CD4-positive, CD25-positive, alpha-beta regulatory T cell (primary cell): Measurements from ENCODE around the gene NPTXR. TPM values are rescaled to one million over a fixed set of nuclear protein-coding genes. Genes with fewer than 3 reads are reported as not detected.
A peak's percentile ranks its signal among the peaks of the same experiment; 100 is the strongest.

Source experiments
- ATAC-seq, 2 donors: fragments of 150-1000 bp; cut with Tn5 transposase; one replicate each; pipeline ENCODE4 v1.10.0; 2021; ENCODE audit warnings: low read depth in 2 of 2, moderate number of reproducible peaks in 2 of 2, moderate library complexity in 1 of 2
- DNase-seq, 3 donors: peaks; one replicate each; pipeline versions ENCODE4 v3.0.0 to v3.0.0-alpha.2; 2012 to 2022; ENCODE audit warnings: mixed read lengths in 1 of 3
- H3K27ac ChIP-seq: one replicate; pipeline ENCODE4 v1.7.0; 2013; ENCODE audit warnings: mild to moderate bottlenecking, low read length; ENCODE audit not compliant: insufficient read depth, poor library complexity, severe bottlenecking
- H3K27me3 ChIP-seq: one replicate; pipeline ENCODE4 v1.7.0; 2013; ENCODE audit warnings: low read length; ENCODE audit not compliant: control insufficient read depth, insufficient read depth
- H3K36me3 ChIP-seq: one replicate; pipeline ENCODE4 v1.7.0; 2013; ENCODE audit warnings: mild to moderate bottlenecking, low read length, moderate library complexity; ENCODE audit not compliant: control insufficient read depth, insufficient read depth
- H3K4me1 ChIP-seq: 2 replicates; pipeline ENCODE4 v1.7.0; 2013; ENCODE audit warnings: mild to moderate bottlenecking, low read length; ENCODE audit not compliant: insufficient read depth, control insufficient read depth, poor library complexity, severe bottlenecking
- H3K4me3 ChIP-seq: one replicate; pipeline ENCODE4 v1.7.0; 2013; ENCODE audit warnings: low read depth, mild to moderate bottlenecking, low read length, moderate library complexity
- H3K9me3 ChIP-seq, 2 experiments: 1 replicate in 1 of 2; 2 replicates in 1 of 2; pipeline ENCODE4 v1.7.0; 2013; ENCODE audit warnings: low read length in 2 of 2, mild to moderate bottlenecking in 1 of 2, moderate library complexity in 1 of 2; ENCODE audit not compliant: control insufficient read depth in 2 of 2
- H3K27ac Mint-ChIP-seq, 3 donors: one replicate each; pipeline ENCODE4 v1.8.0; 2020 to 2022; ENCODE audit warnings: mild to moderate bottlenecking in 3 of 3, mixed read lengths in 3 of 3, moderate library complexity in 2 of 3
- H3K27me3 Mint-ChIP-seq: one replicate; pipeline ENCODE4 v1.8.0; 2022; ENCODE audit warnings: mild to moderate bottlenecking, mixed read lengths
- H3K36me3 Mint-ChIP-seq: one replicate; pipeline ENCODE4 v1.8.0; 2020; ENCODE audit warnings: mixed read lengths
- H3K4me1 Mint-ChIP-seq, 4 donors: one replicate each; pipeline ENCODE4 v1.8.0; 2020 to 2022; ENCODE audit warnings: mixed read lengths in 4 of 4, mild to moderate bottlenecking in 1 of 4
- H3K4me3 Mint-ChIP-seq, 4 donors: one replicate each; pipeline ENCODE4 v1.8.0; 2020 to 2022; ENCODE audit warnings: mild to moderate bottlenecking in 4 of 4, mixed read lengths in 4 of 4, moderate library complexity in 3 of 4
- H3K9me3 Mint-ChIP-seq, 7 donors: one replicate each; pipeline ENCODE4 v1.8.0; 2020 to 2022; ENCODE audit warnings: mixed read lengths in 7 of 7, mild to moderate bottlenecking in 3 of 7, moderate library complexity in 2 of 7
- polyA plus RNA-seq, 4 donors: library from polyadenylated mRNA; unstranded; fragments of 300-500 nt; fragmentation: Illumina TruSeq; gene quantifications; one replicate each; pipeline ENCODE4 v1.2.3, GENCODE V29; 2021
- total RNA-seq: library from RNA; stranded (reverse); gene quantifications from one replicate; pipeline ENCODE4 v1.2.3, GENCODE V29; 2022

The NPTXR gene
- total and polyA plus RNA-seq, 5 donors from 2014 or later, result 0.32 to 1.3 (median 0.50) TPM; not detected in 1

DNA sequence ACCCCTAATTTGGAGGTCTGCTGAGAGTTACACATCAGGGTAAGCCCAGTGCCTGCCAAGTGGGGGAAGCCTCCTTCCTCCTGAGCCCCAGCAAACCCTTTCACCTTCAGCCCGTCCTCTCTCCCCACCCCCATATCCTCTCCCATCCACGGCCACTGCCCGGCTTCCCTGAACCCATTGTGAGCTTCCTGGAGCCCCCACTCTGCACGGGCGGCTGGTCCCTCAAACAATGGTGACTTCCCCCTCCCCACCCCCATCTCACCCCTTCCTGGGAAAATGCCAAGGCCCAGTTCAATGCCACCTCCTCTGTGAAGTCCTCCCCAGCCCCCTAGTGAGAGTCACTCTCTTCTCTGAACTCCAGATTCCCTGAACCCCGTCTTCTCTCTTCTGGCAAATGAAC is 67.7 kb downstream of the NPTXR start:
- H3K4me1 Mint-ChIP-seq, result peaks cover 0 to 3% (median 0%) of the 10 kb centered on the region in 4 donors
- H3K27ac ChIP-seq, result no peak overlapping the region
- ATAC-seq (no peak), DNase-seq (no peak)
- no peaks in the 10 kb centered on the region for H3K27me3 ChIP-seq
- no peaks in the 10 kb centered on the region for H3K27me3 Mint-ChIP-seq
- no peaks in the 10 kb centered on the region for H3K9me3 ChIP-seq
- no peak overlapping the region for H3K4me3 Mint-ChIP-seq
- peaks cover 4% of the 10 kb centered on the region for H3K36me3 Mint-ChIP-seq
- H3K9me3 Mint-ChIP-seq, result no peaks in the 10 kb centered on the region
- H3K4me3 ChIP-seq, result no peak overlapping the region
- no peaks in the 10 kb centered on the region for H3K4me1 ChIP-seq
- no peak overlapping the region for H3K27ac Mint-ChIP-seq
- peaks cover 8% of the 10 kb centered on the region for H3K36me3 ChIP-seq

GRCh38 chr22:38775656-38776055 is 68.2 kb downstream of the NPTXR start:
- Mint-ChIP-seq H3K27me3 (no peaks in the 10 kb centered on the region), H3K4me3 (no peak overlapping the region), H3K4me1 (peaks cover 0 to 3% (median 0%) of the 10 kb centered on the region in 4 donors), H3K27ac (no peak overlapping the region), H3K36me3 (peaks cover 4% of the 10 kb centered on the region), H3K9me3 (no peaks in the 10 kb centered on the region)
- no peaks in the 10 kb centered on the region for H3K9me3 ChIP-seq
- H3K27me3 ChIP-seq, result no peaks in the 10 kb centered on the region
- DNase-seq, result no peak
- no peak for ATAC-seq
- peaks cover 8% of the 10 kb centered on the region for H3K36me3 ChIP-seq
- no peak overlapping the region for H3K27ac ChIP-seq
- H3K4me1 ChIP-seq, result no peaks in the 10 kb centered on the region
- no peak overlapping the region for H3K4me3 ChIP-seq

DNA sequence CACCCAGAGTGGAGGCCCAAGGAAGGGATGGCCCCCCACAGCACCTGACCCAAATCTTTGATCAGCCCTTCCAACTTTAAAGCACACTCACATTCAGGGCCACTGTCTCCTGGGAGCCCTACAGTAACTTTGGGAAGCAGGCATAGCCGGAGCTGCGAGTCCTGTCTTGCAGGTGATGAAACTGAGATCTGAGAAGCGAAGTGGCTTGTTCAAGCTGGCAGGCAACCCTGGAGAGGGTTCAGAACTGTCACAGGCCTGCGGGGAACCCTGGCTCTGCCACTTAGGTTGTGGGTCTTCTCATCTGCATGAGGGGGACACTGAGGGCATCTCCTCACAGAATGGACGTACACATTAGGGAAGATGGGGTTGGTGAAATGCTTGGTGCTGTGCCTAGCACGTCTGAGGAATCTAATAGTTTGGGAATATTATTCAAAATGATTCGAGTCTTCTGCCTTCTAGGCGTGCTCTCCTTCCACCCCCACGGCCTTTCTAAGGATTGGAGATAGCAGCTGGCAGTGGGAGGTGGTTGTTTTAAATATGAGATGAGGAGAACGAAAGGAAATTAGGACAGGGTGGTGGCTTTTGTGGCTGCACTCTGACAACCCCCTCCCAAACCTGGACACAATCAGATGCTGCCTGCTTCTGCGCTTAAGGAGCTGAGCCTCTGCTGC is 69.2 kb downstream of the NPTXR start:
- Mint-ChIP-seq H3K4me3 (no peak overlapping the region), H3K36me3 (peaks cover 4% of the 10 kb centered on the region), H3K4me1 (peaks cover 0 to 3% (median 0%) of the 10 kb centered on the region in 4 donors), H3K27me3 (no peaks in the 10 kb centered on the region), H3K27ac (peak overlapping the region in 1 of 3 donors; percentile 43), H3K9me3 (no peaks in the 10 kb centered on the region)
- peaks cover 2% of the 10 kb centered on the region for H3K36me3 ChIP-seq
- H3K9me3 ChIP-seq, result no peaks in the 10 kb centered on the region
- H3K27me3 ChIP-seq, result no peaks in the 10 kb centered on the region
- H3K4me3 ChIP-seq, result no peak overlapping the region
- no peak for DNase-seq
- ATAC-seq, result no peak
- H3K27ac ChIP-seq, result no peak overlapping the region
- H3K4me1 ChIP-seq, result no peaks in the 10 kb centered on the region

DNA sequence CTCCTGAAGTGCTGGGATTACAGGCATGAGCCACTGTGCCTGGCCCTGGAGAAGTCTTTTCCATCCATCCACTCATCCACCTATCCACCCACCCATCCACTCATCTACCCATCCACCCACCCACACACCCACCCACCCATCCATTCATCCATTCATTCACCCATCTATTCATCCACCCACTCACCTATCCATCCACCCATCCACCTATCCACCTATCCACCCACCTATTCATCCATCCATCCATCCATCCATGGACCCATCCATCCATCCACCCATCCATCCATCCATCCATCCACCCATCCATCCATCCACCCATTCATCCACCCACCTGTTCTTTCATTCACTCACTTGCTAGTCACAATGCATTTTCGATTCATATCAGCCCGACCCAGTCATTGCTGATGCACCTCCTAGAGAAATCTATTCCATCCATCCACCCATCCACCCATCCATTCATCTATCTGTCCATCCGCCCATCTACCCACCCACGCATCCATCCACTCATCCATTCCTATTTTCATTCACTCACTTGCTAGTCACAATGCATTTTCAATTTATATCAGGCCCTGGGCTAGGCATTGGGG is 70.4 kb downstream of the NPTXR start:
- Mint-ChIP-seq H3K27me3 (no peaks in the 10 kb centered on the region), H3K27ac (peak overlapping the region in 1 of 3 donors; percentile 67), H3K36me3 (peaks cover 3% of the 10 kb centered on the region), H3K9me3 (no peaks in the 10 kb centered on the region), H3K4me1 (peaks cover 0 to 3% (median 3%) of the 10 kb centered on the region in 4 donors), H3K4me3 (no peak overlapping the region)
- DNase-seq, result no peak
- no peaks in the 10 kb centered on the region for H3K27me3 ChIP-seq
- no peaks in the 10 kb centered on the region for H3K36me3 ChIP-seq
- peaks cover 4% of the 10 kb centered on the region for H3K4me1 ChIP-seq
- H3K27ac ChIP-seq, result no peak overlapping the region
- H3K4me3 ChIP-seq, result no peak overlapping the region
- ATAC-seq, result no peak
- no peaks in the 10 kb centered on the region for H3K9me3 ChIP-seq

GRCh38 chr22:38772623-38772873 is 71.3 kb downstream of the NPTXR start:
- Mint-ChIP-seq H3K36me3 (no peaks in the 10 kb centered on the region), H3K4me3 (no peak overlapping the region), H3K9me3 (no peaks in the 10 kb centered on the region), H3K27ac (no peak overlapping the region), H3K4me1 (peaks cover 0 to 3% (median 1%) of the 10 kb centered on the region in 4 donors), H3K27me3 (no peaks in the 10 kb centered on the region)
- DNase-seq, result no peak
- Histone ChIP-seq H3K27ac (no peak overlapping the region), H3K9me3 (no peaks in the 10 kb centered on the region), H3K4me3 (no peak overlapping the region), H3K27me3 (no peaks in the 10 kb centered on the region), H3K4me1 (peaks cover 4% of the 10 kb centered on the region), H3K36me3 (no peaks in the 10 kb centered on the region)
- no peak for ATAC-seq

DNA sequence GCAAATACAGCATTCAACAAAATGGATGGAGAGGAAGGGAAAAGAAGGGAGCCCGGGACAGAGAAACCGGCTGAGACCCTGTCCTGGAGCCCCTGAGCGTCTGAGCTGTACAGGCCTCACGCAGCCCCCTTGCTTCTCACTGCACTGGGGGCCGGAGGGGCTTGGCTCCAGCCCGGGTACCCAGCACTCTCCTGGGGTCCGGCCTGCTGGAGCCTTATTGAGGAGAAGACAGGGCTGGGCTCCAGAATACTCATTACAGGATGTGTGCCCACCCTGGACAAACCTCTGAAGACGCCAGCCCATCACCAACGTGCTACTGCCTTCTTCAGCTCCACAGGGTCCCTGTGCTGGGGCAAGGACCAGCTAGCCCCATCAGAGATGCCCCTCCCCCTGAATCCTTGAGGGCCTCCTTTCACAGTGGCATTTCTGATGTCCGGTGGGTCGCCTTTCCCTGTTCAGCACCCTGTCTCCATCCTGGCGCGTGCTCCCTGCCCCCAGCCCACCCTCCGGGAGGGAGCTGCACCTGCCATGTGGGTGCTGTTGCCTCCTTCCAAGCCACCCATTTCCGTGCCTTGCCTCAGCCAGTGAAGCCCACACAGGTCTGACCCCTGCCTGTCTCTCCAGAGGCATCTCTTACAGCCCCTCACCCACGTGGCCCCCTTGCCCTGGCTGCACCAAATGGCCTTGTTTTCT is 73.4 kb downstream of the NPTXR start:
- Mint-ChIP-seq H3K4me1 (peaks cover 0 to 9% (median 2%) of the 10 kb centered on the region in 4 donors), H3K36me3 (no peaks in the 10 kb centered on the region), H3K9me3 (no peaks in the 10 kb centered on the region), H3K27me3 (no peaks in the 10 kb centered on the region), H3K27ac (peak overlapping the region in 1 of 3 donors; percentile 74), H3K4me3 (no peak overlapping the region)
- no peaks in the 10 kb centered on the region for H3K9me3 ChIP-seq
- no peak for ATAC-seq
- H3K36me3 ChIP-seq, result no peaks in the 10 kb centered on the region
- no peak overlapping the region for H3K4me3 ChIP-seq
- H3K4me1 ChIP-seq, result peaks cover 4% of the 10 kb centered on the region
- no peak overlapping the region for H3K27ac ChIP-seq
- no peak for DNase-seq
- no peaks in the 10 kb centered on the region for H3K27me3 ChIP-seq
